IMR-90 (cell line): Measurements from ENCODE around the gene LSM14A. TPM values are rescaled to one million over a fixed set of nuclear protein-coding genes. Genes with fewer than 3 reads are reported as not detected.
A peak's percentile ranks its signal among the peaks of the same experiment; 100 is the strongest.

Experiments
- ATAC-seq: fragments of 200-7000 bp; cut with Tn5 transposase; 2 replicates; pipeline ENCODE4 v1.9.1; 2020; ENCODE audit warnings: low read depth, mild to moderate bottlenecking, moderate library complexity
- BruUV-seq: library from RNA; stranded (reverse); fragments of 400-500 nt; replicated peaks from 2 replicates; lab custom pipeline; 2021; lab: Mats Ljungman, UMichigan
- CTCF ChIA-PET: fragments of 300-600 bp; formaldehyde crosslinking; extraction: SDS; loops from one replicate; lab custom pipeline; 2021; ENCODE audit warnings: antibody characterized with exemption; lab: Yijun Ruan, JAX
- POLR2A ChIA-PET: fragments of 300-600 bp; sonication (Branson Sonifier 250); formaldehyde crosslinking; loops from one replicate; lab custom pipeline; 2022; ENCODE audit warnings: antibody characterized with exemption; ENCODE audit not compliant: unreplicated experiment; lab: Charles Lee
- DNase-seq: peaks from one replicate; pipeline ENCODE4 v3.0.0; 2013
- H2AFZ ChIP-seq: replicated peaks from 2 replicates; pipeline ENCODE3; 2013; ENCODE audit warnings: low read length, mild to moderate bottlenecking; ENCODE audit not compliant: poor library complexity
- H2AK5ac ChIP-seq: 2 replicates; pipeline ENCODE4 v1.6.1; 2013; ENCODE audit warnings: low read depth, low read length, inconsistent platforms
- H2AK9ac ChIP-seq: replicated peaks from 2 replicates; pipeline ENCODE3; 2013; ENCODE audit warnings: mild to moderate bottlenecking, low read depth, low read length, moderate library complexity; ENCODE audit not compliant: poor library complexity
- H2BK120ac ChIP-seq: 2 replicates; pipeline ENCODE4 v1.6.1; 2013; ENCODE audit warnings: low read depth, low read length, inconsistent platforms
- H2BK15ac ChIP-seq: 3 replicates; pipeline ENCODE4 v1.6.1; 2013; ENCODE audit warnings: low read depth, low read length, inconsistent platforms
- H2BK20ac ChIP-seq: 2 replicates; pipeline ENCODE4 v1.6.1; 2013; ENCODE audit warnings: low read depth, mild to moderate bottlenecking, inconsistent platforms, low read length, moderate library complexity
- H2BK5ac ChIP-seq: 2 replicates; pipeline ENCODE4 v1.6.1; 2013; ENCODE audit warnings: mild to moderate bottlenecking, low read depth, low read length, inconsistent platforms; ENCODE audit not compliant: poor library complexity, severe bottlenecking
- H3K14ac ChIP-seq: replicated peaks from 2 replicates; pipeline ENCODE4 v1.6.1; 2013; ENCODE audit warnings: low read depth, low read length, inconsistent platforms
- H3K18ac ChIP-seq: 2 replicates; pipeline ENCODE4 v1.6.1; 2013; ENCODE audit warnings: low read depth, low read length, control low read depth
- H3K23ac ChIP-seq: 2 replicates; pipeline ENCODE4 v1.6.1; 2013; ENCODE audit warnings: low read depth, low read length, inconsistent platforms
- H3K27ac ChIP-seq: 2 replicates; pipeline ENCODE4 v1.5.1; 2013; ENCODE audit warnings: mild to moderate bottlenecking, control low read depth, low read length; ENCODE audit not compliant: insufficient read depth
- H3K27me3 ChIP-seq: 2 replicates; pipeline ENCODE4 v1.6.1; 2013; ENCODE audit warnings: low read length; ENCODE audit not compliant: control insufficient read depth, insufficient read depth
- H3K36me3 ChIP-seq: 2 replicates; pipeline ENCODE4 v1.6.1; 2013; ENCODE audit warnings: low read length, mixed read lengths; ENCODE audit not compliant: control insufficient read depth, insufficient read depth
- H3K4ac ChIP-seq: 2 replicates; pipeline ENCODE4 v1.6.1; 2013; ENCODE audit warnings: low read depth, low read length, inconsistent platforms
- H3K4me1 ChIP-seq: 2 replicates; pipeline ENCODE4 v1.6.1; 2013; ENCODE audit warnings: low read length, mixed read lengths; ENCODE audit not compliant: control insufficient read depth, insufficient read depth
- H3K4me2 ChIP-seq: 2 replicates; pipeline ENCODE4 v1.6.1; 2013; ENCODE audit warnings: low read depth, mild to moderate bottlenecking, control low read depth, low read length, moderate library complexity
- H3K4me3 ChIP-seq: 2 replicates; pipeline ENCODE4 v1.5.1; 2013; ENCODE audit warnings: low read depth, mild to moderate bottlenecking, control low read depth, low read length, moderate library complexity; ENCODE audit not compliant: insufficient read depth
- H3K56ac ChIP-seq: 2 replicates; pipeline ENCODE4 v1.6.1; 2013; ENCODE audit warnings: low read length, inconsistent platforms; ENCODE audit not compliant: insufficient read depth; ENCODE audit errors: extremely low read depth
- H3K79me1 ChIP-seq, 2 experiments: 2 replicates each; pipeline ENCODE4 v1.6.1; 2013; ENCODE audit warnings: low read length in 2 of 2, inconsistent platforms in 1 of 2, low read depth in 1 of 2
- H3K9ac ChIP-seq: 2 replicates; pipeline ENCODE4 v1.6.1; 2013; ENCODE audit warnings: low read depth, low read length, control low read depth
- H3K9me1 ChIP-seq: 2 replicates; pipeline ENCODE4 v1.6.1; 2013; ENCODE audit warnings: low read length, inconsistent platforms; ENCODE audit not compliant: insufficient read depth
- H3K9me3 ChIP-seq: 2 replicates; pipeline ENCODE4 v1.6.1; 2013; ENCODE audit warnings: low read length; ENCODE audit not compliant: control insufficient read depth, insufficient read depth
- H4K20me1 ChIP-seq: 2 replicates; pipeline ENCODE4 v1.6.1; 2013; ENCODE audit warnings: low read length, inconsistent platforms; ENCODE audit not compliant: insufficient read depth
- H4K5ac ChIP-seq: 2 replicates; pipeline ENCODE4 v1.6.1; 2013; ENCODE audit warnings: mild to moderate bottlenecking, low read depth, low read length, control low read depth
- H4K8ac ChIP-seq, 2 experiments: 2 replicates each; pipeline ENCODE4 v1.6.1; 2013; ENCODE audit warnings: low read depth in 2 of 2, low read length in 2 of 2, control low read depth in 1 of 2, inconsistent platforms in 1 of 2
- H4K91ac ChIP-seq: 2 replicates; pipeline ENCODE4 v1.6.1; 2013; ENCODE audit warnings: low read depth, low read length, inconsistent platforms; ENCODE audit not compliant: insufficient read depth
- CHD1 ChIP-seq: IDR thresholded peaks from 2 replicates; pipeline ENCODE4 v1.6.1; 2012; ENCODE audit warnings: low read depth, low read length, improper control_type of control experiment
- RAD21 ChIP-seq: IDR thresholded peaks from 2 replicates; pipeline ENCODE4 v1.6.1; 2012; ENCODE audit warnings: low read length, improper control_type of control experiment
- SMC3 ChIP-seq: fragments of 150-350 bp; IDR thresholded peaks from 2 replicates; pipeline ENCODE4 v1.6.1; 2016; ENCODE audit warnings: low read depth, mild to moderate bottlenecking, antibody characterized with exemption, low read length, moderate library complexity
- WGBS, 2 experiments: methylation state at CpG; one replicate each; pipeline versions ENCODE4 v1.1.5 to v1.1.7; 2013; ENCODE audit warnings: missing lambda C conversion rate in 2 of 2; ENCODE audit not compliant: insufficient read length in 1 of 2; ENCODE audit errors: extremely low coverage in 2 of 2; 5-methylcytosine and 5-hydroxymethylcytosine counted together
- dilution Hi-C: fragments of 300-500 bp; cut with HindIII; formaldehyde crosslinking; loops from one replicate; pipeline ENCODE4 v1.14.3; 2018; ENCODE audit warnings: low sequenced_read_pairs; ENCODE audit not compliant: unreplicated experiment
- in situ Hi-C: fragments of 300-500 bp; cut with MboI; formaldehyde crosslinking; loops from 3 replicates; pipeline ENCODE4 v1.14.3; 2019; ENCODE audit warnings: low sequenced_read_pairs, inconsistent platforms, mixed read lengths
- intact Hi-C: fragments of 100-400 bp; cut with micrococcal nuclease; formaldehyde crosslinking; loops from 2 replicates; pipeline ENCODE4 v1.10.0; 2022
- polyA plus RNA-seq, 3 experiments: library from polyadenylated mRNA; depleted of rRNA; stranded (reverse); fragments of >200 nt; gene quantifications; 2 replicates each; pipeline ENCODE4 v1.2.3, GENCODE V29; 2012; ENCODE audit warnings: low replicate concordance in 1 of 3
- total RNA-seq: library from RNA; depleted of rRNA; stranded (reverse); fragments of >200 nt; gene quantifications from 2 replicates; pipeline ENCODE4 v1.2.3, GENCODE V29; 2012
- TF ChIP-seq, protein P1 (sequence below): conservative IDR thresholded peaks from 2 replicates; pipeline ENCODE4 v1.5.1; 2012; ENCODE audit warnings: mild to moderate bottlenecking, low read depth, low read length, improper control_type of control experiment

Gene LSM14A
- total and polyA plus RNA-seq, 2 of the 4 experiments (the other 2 are of a cell fraction) = 44.3 to 54.8 TPM

DNA sequence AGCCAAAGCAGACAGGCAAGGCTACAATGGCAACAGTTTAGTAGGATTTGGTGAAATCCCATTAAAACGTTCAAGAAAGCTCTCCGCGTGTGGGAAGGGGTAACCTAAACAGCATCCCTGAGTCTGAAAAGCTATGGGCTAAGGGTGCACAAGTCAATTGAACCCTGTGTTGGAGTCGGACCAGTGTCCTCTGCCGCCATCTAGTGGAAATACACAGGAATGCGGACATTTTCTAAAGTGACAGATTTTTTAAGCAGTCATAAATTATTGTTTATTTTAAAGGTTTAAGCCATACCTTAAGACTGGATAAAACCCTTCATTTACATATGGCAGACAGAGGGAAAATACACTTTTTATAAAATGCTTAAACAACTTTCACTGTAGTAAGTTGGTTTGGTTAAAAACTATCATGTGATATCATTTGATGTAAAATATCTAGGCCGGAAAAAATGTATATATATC is 26.5 kb upstream of the LSM14A start:
- Histone ChIP-seq H2AK9ac (peak overlapping the region; percentile 76), H3K14ac (no peak overlapping the region), H4K20me1 (no peaks in the 10 kb centered on the region), H3K4me2 (no peak overlapping the region), H2AK5ac (no peak overlapping the region), H3K18ac (no peak overlapping the region), H3K79me1 (no peaks in the 10 kb centered on the region), H4K8ac (no peak overlapping the region), H3K4me3 (no peak overlapping the region), H3K9ac (no peak overlapping the region), H3K4me1 (no peaks in the 10 kb centered on the region), H2BK120ac (no peak overlapping the region), H3K23ac (no peak overlapping the region), H3K56ac (no peak overlapping the region), H4K91ac (no peak overlapping the region), H3K9me3 (no peaks in the 10 kb centered on the region), H3K4ac (no peak overlapping the region), H3K36me3 (no peaks in the 10 kb centered on the region), H3K27ac (no peak overlapping the region), H2BK15ac (no peak overlapping the region), H4K5ac (no peak overlapping the region), H2BK20ac (no peak overlapping the region), H2BK5ac (no peak overlapping the region), H3K27me3 (no peaks in the 10 kb centered on the region), H3K9me1 (no peaks in the 10 kb centered on the region), H2AFZ (no peak overlapping the region)
- intact Hi-C loops = loop anchor here (1.0 to 2.0 kb wide), 4 partner anchors 19 to 367 kb away; no protein-coding TSS in a partner anchor
- in situ Hi-C loops = loop anchor here (25.0 kb wide), 1 partner anchor 567 kb away; no protein-coding TSS in a partner anchor
- CTCF ChIA-PET = interaction anchor here (0.5 to 1.2 kb wide), 9 partner anchors 11 to 368 kb away, joined by 3 to 8 read pairs (median 3); no protein-coding TSS in a partner anchor
- dilution Hi-C loops = no loop called here
- BruUV-seq = no TSS peak
- TF ChIP-seq CHD1 = no peak
- TF ChIP-seq SMC3 = peak; percentile 70
- TF ChIP-seq, protein P1, sequence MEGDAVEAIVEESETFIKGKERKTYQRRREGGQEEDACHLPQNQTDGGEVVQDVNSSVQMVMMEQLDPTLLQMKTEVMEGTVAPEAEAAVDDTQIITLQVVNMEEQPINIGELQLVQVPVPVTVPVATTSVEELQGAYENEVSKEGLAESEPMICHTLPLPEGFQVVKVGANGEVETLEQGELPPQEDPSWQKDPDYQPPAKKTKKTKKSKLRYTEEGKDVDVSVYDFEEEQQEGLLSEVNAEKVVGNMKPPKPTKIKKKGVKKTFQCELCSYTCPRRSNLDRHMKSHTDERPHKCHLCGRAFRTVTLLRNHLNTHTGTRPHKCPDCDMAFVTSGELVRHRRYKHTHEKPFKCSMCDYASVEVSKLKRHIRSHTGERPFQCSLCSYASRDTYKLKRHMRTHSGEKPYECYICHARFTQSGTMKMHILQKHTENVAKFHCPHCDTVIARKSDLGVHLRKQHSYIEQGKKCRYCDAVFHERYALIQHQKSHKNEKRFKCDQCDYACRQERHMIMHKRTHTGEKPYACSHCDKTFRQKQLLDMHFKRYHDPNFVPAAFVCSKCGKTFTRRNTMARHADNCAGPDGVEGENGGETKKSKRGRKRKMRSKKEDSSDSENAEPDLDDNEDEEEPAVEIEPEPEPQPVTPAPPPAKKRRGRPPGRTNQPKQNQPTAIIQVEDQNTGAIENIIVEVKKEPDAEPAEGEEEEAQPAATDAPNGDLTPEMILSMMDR = peak; percentile 89
- peak; percentile 85 for TF ChIP-seq RAD21
- DNase-seq (peak; percentile 56), ATAC-seq (peak; percentile 92)
- POLR2A ChIA-PET = no interaction called here
- WGBS, 2 experiments = 100% methylated on average over 1 of the region's 7 CpGs; no CpG with 5 or more reads in 1 of the 2 experiments
